Cardiac muscle cell (in vitro differentiated cells and primary cell): ENCODE results near the gene FAM107B. TPM values are rescaled to one million over a fixed set of nuclear protein-coding genes. Genes with fewer than 3 reads are reported as not detected.

ENCODE experiments used
- DNase-seq, 2 donors: peaks; one replicate each; pipeline versions ENCODE4 v3.0.0 to v3.0.0-alpha.2; 2010 to 2017; ENCODE audit warnings: low read depth in 1 of 2, low spot score in 1 of 2
- H3K27ac ChIP-seq: fragments of 200-600 bp; sonication (generic); 2 replicates; pipeline ENCODE4 v1.5.1; 2016
- H3K27me3 ChIP-seq: fragments of 200-600 bp; sonication (generic); 2 replicates; pipeline ENCODE4 v1.6.0; 2016; ENCODE audit warnings: control low read depth
- H3K36me3 ChIP-seq: fragments of 200-600 bp; sonication (generic); 2 replicates; pipeline ENCODE4 v1.5.1; 2016; ENCODE audit warnings: control low read depth
- H3K4me1 ChIP-seq: fragments of 200-600 bp; sonication (generic); 2 replicates; pipeline ENCODE4 v1.8.1; 2017; ENCODE audit warnings: low read depth, mild to moderate bottlenecking, mixed run types
- H3K4me3 ChIP-seq: fragments of 200-600 bp; sonication (generic); 2 replicates; pipeline ENCODE4 v1.5.1; 2016; ENCODE audit warnings: mild to moderate bottlenecking
- H3K9me3 ChIP-seq: fragments of 200-600 bp; sonication (generic); 2 replicates; pipeline ENCODE4 v1.5.1; 2017; ENCODE audit warnings: low read depth, mild to moderate bottlenecking, control low read depth
- CTCF ChIP-seq: IDR thresholded peaks from 2 replicates; pipeline ENCODE4 v1.5.1; 2012; ENCODE audit warnings: low read depth, mild to moderate bottlenecking, low read length
- polyA plus RNA-seq: library from polyadenylated mRNA; unstranded; fragments of >200 nt; fragmentation: Nextera tagmentation; extraction: Ambion mirVana; gene quantifications from 2 replicates; pipeline ENCODE4 v1.2.1, GENCODE V29; 2016
- total RNA-seq: library from RNA; depleted of rRNA; stranded (reverse); fragments of >200 nt; gene quantifications from 2 replicates; pipeline ENCODE4 v1.2.3, GENCODE V29; 2016

FAM107B gene
- total and polyA plus RNA-seq, 2 experiments from 2014 or later: 6.0 to 9.6 TPM

GRCh38 chr10:14574885-14575284 is 199.8 kb downstream of the FAM107B start:
- Histone ChIP-seq H3K36me3 (no peaks in the 10 kb centered on the region), H3K27me3 (no peaks in the 10 kb centered on the region), H3K4me1 (no peaks in the 10 kb centered on the region), H3K4me3 (no peak overlapping the region), H3K27ac (no peak overlapping the region), H3K9me3 (no peaks in the 10 kb centered on the region)
- no peak for DNase-seq
- TF ChIP-seq CTCF: no peak

- H3K9me3 ChIP-seq: no peaks in the 10 kb centered on the region
- H3K4me3 ChIP-seq: no peak overlapping the region
- H3K27ac ChIP-seq: no peak overlapping the region
- H3K4me1 ChIP-seq: no peaks in the 10 kb centered on the region
- TF ChIP-seq CTCF: no peak
- DNase-seq: no peak
- H3K27me3 ChIP-seq: no peaks in the 10 kb centered on the region
- no peaks in the 10 kb centered on the region for H3K36me3 ChIP-seq
Observed at GRCh38 chr10:14574291-14574690, 200.4 kb downstream of the FAM107B start.

GRCh38 chr10:14573666-14574261 is 200.9 kb downstream of the FAM107B start:
- Histone ChIP-seq H3K36me3 (no peaks in the 10 kb centered on the region), H3K27ac (no peak overlapping the region), H3K4me1 (no peaks in the 10 kb centered on the region), H3K27me3 (no peaks in the 10 kb centered on the region), H3K4me3 (no peak overlapping the region), H3K9me3 (no peaks in the 10 kb centered on the region)
- DNase-seq: peak in 1 of 2 donors; percentile 38
- TF ChIP-seq CTCF: no peak

- Histone ChIP-seq H3K27ac (no peak overlapping the region), H3K4me1 (no peaks in the 10 kb centered on the region), H3K36me3 (no peaks in the 10 kb centered on the region), H3K27me3 (no peaks in the 10 kb centered on the region), H3K4me3 (no peak overlapping the region), H3K9me3 (no peaks in the 10 kb centered on the region)
- no peak for TF ChIP-seq CTCF
- no peak for DNase-seq
Observed at GRCh38 chr10:14572811-14573210, 201.9 kb downstream of the FAM107B start.

GRCh38 chr10:14571866-14572507 is 202.7 kb downstream of the FAM107B start:
- TF ChIP-seq CTCF: no peak
- Histone ChIP-seq H3K27me3 (no peaks in the 10 kb centered on the region), H3K4me3 (no peak overlapping the region), H3K36me3 (no peaks in the 10 kb centered on the region), H3K27ac (no peak overlapping the region), H3K4me1 (no peaks in the 10 kb centered on the region), H3K9me3 (no peaks in the 10 kb centered on the region)
- peak in 1 of 2 donors; percentile 37 for DNase-seq
